Hepatocyte (in vitro differentiated cells): ENCODE measurements around the gene ORM1.

Experiments
- CTCF ChIP-seq: fragments of 200-600 bp; sonication (generic); IDR thresholded peaks from 2 replicates; pipeline ENCODE4 v1.5.1; 2016; ENCODE audit warnings: antibody characterized with exemption, mild to moderate bottlenecking; ENCODE audit not compliant: poor library complexity
- EZH2phosphoT487 ChIP-seq: fragments of 200-600 bp; sonication (generic); IDR thresholded peaks from one replicate; pipeline ENCODE4 v1.6.1; 2018; ENCODE audit warnings: antibody characterized with exemption, mild to moderate bottlenecking, low read depth, moderate library complexity; ENCODE audit not compliant: unreplicated experiment, severe bottlenecking

- TF ChIP-seq CTCF (no peak), EZH2phosphoT487 (no peak)
Measured at GRCh38 chr9:114367772-114368569, 45.1 kb downstream of the ORM1 start.
